ENCODE data around the gene NLRP3.

NLRP3 gene

GRCh38 chr1:247406014-247406656 lies 9.8 kb upstream of the NLRP3 start:
- in situ Hi-C loops (cut with HindIII; ENCODE audit: low pct_unique_long_range_greater_than_20kb, low sequenced_read_pairs) = no loop called here
- no peak for DNase-seq (ENCODE audit: low read depth in 1 of 2, low spot score in 1 of 2)
- no peak for TF ChIP-seq JUND (IDR thresholded peaks at IDR 0.05; ENCODE audit: low read depth)

- in situ Hi-C loops (cut with HindIII; ENCODE audit: low pct_unique_long_range_greater_than_20kb, low sequenced_read_pairs) = no loop called here
- no peak for TF ChIP-seq JUND (IDR thresholded peaks at IDR 0.05; ENCODE audit: low read depth)
- DNase-seq (ENCODE audit: low read depth in 1 of 2, low spot score in 1 of 2) = no peak
These were observed 8.8 kb upstream of the NLRP3 start for GRCh38 chr1:247407180-247407616.

- in situ Hi-C loops (cut with HindIII; ENCODE audit: low pct_unique_long_range_greater_than_20kb, low sequenced_read_pairs) = no loop called here
- no peak for TF ChIP-seq JUND (IDR thresholded peaks at IDR 0.05; ENCODE audit: low read depth)
- DNase-seq (ENCODE audit: low read depth in 1 of 2, low spot score in 1 of 2) = no peak
These were observed 7.9 kb upstream of the NLRP3 start for GRCh38 chr1:247408100-247408499.

- no peak for TF ChIP-seq JUND (IDR thresholded peaks at IDR 0.05; ENCODE audit: low read depth)
- in situ Hi-C loops (cut with HindIII; ENCODE audit: low pct_unique_long_range_greater_than_20kb, low sequenced_read_pairs) = no loop called here
- DNase-seq (ENCODE audit: low read depth in 1 of 2, low spot score in 1 of 2) = no peak
These were observed 6.0 kb upstream of the NLRP3 start for GRCh38 chr1:247409869-247410544.

GRCh38 chr1:247411621-247412327 lies 4.2 kb upstream of the NLRP3 start:
- in situ Hi-C loops (cut with HindIII; ENCODE audit: low pct_unique_long_range_greater_than_20kb, low sequenced_read_pairs) = no loop called here
- DNase-seq (ENCODE audit: low read depth in 1 of 2, low spot score in 1 of 2) = no peak
- no peak for TF ChIP-seq JUND (IDR thresholded peaks at IDR 0.05; ENCODE audit: low read depth)

- no peak for TF ChIP-seq JUND (IDR thresholded peaks at IDR 0.05; ENCODE audit: low read depth)
- in situ Hi-C loops (cut with HindIII; ENCODE audit: low pct_unique_long_range_greater_than_20kb, low sequenced_read_pairs) = no loop called here
- no peak for DNase-seq (ENCODE audit: low read depth in 1 of 2, low spot score in 1 of 2)
These were observed 1.9 kb downstream of the NLRP3 start for GRCh38 chr1:247417831-247418230.

GRCh38 chr1:247419336-247419735 lies 3.4 kb downstream of the NLRP3 start:
- TF ChIP-seq JUND (IDR thresholded peaks at IDR 0.05; ENCODE audit: low read depth) = no peak
- no peak for DNase-seq (ENCODE audit: low read depth in 1 of 2, low spot score in 1 of 2)
- in situ Hi-C loops (cut with HindIII; ENCODE audit: low pct_unique_long_range_greater_than_20kb, low sequenced_read_pairs) = no loop called here

GRCh38 chr1:247421074-247421473 lies 5.1 kb downstream of the NLRP3 start:
- no peak for DNase-seq (ENCODE audit: low read depth in 1 of 2, low spot score in 1 of 2)
- no peak for TF ChIP-seq JUND (IDR thresholded peaks at IDR 0.05; ENCODE audit: low read depth)
- in situ Hi-C loops (cut with HindIII; ENCODE audit: low pct_unique_long_range_greater_than_20kb, low sequenced_read_pairs) = no loop called here

GRCh38 chr1:247429496-247429895 lies 13.5 kb downstream of the NLRP3 start:
- in situ Hi-C loops (cut with HindIII; ENCODE audit: low pct_unique_long_range_greater_than_20kb, low sequenced_read_pairs) = no loop called here
- no peak for TF ChIP-seq JUND (IDR thresholded peaks at IDR 0.05; ENCODE audit: low read depth)
- no peak for DNase-seq (ENCODE audit: low read depth in 1 of 2, low spot score in 1 of 2)

- in situ Hi-C loops (cut with HindIII; ENCODE audit: low pct_unique_long_range_greater_than_20kb, low sequenced_read_pairs) = no loop called here
- DNase-seq (ENCODE audit: low read depth in 1 of 2, low spot score in 1 of 2) = no peak
- no peak for TF ChIP-seq JUND (IDR thresholded peaks at IDR 0.05; ENCODE audit: low read depth)
These were observed 14.5 kb downstream of the NLRP3 start for GRCh38 chr1:247430434-247430833.

- no peak for TF ChIP-seq JUND (IDR thresholded peaks at IDR 0.05; ENCODE audit: low read depth)
- in situ Hi-C loops (cut with HindIII; ENCODE audit: low pct_unique_long_range_greater_than_20kb, low sequenced_read_pairs) = no loop called here
- DNase-seq (ENCODE audit: low read depth in 1 of 2, low spot score in 1 of 2) = no peak
These were observed 15.7 kb downstream of the NLRP3 start for GRCh38 chr1:247431643-247432042.

GRCh38 chr1:247434005-247434404 lies 18.0 kb downstream of the NLRP3 start:
- no peak for DNase-seq (ENCODE audit: low read depth in 1 of 2, low spot score in 1 of 2)
- TF ChIP-seq JUND (IDR thresholded peaks at IDR 0.05; ENCODE audit: low read depth) = no peak
- in situ Hi-C loops (cut with HindIII; ENCODE audit: low pct_unique_long_range_greater_than_20kb, low sequenced_read_pairs) = no loop called here
